Panc1 (cell line): ENCODE data around the gene TGM6.

Experiments used
- CTCF ChIP-seq: fragments of 450-650 bp; IDR thresholded peaks from 2 replicates; pipeline ENCODE4 v1.5.1; 2017; ENCODE audit warnings: mild to moderate bottlenecking
- POLR2AphosphoS5 ChIP-seq: IDR thresholded peaks from 2 replicates; pipeline ENCODE4 v1.6.1; 2012; ENCODE audit warnings: mild to moderate bottlenecking, low read depth, low read length, moderate library complexity
- SIN3A ChIP-seq: IDR thresholded peaks from 2 replicates; pipeline ENCODE4 v1.6.1; 2012; ENCODE audit warnings: low read depth, mild to moderate bottlenecking, low read length, moderate library complexity, borderline replicate concordance; ENCODE audit not compliant: insufficient read depth
- TCF7L2 ChIP-seq: IDR thresholded peaks from 2 replicates; pipeline ENCODE4 v1.6.1; 2011; ENCODE audit warnings: mild to moderate bottlenecking, low read depth, low read length, inconsistent platforms
- TF ChIP-seq, protein P1 (sequence below), 2 experiments: IDR thresholded peaks; 2 replicates each; pipeline ENCODE4 v1.6.1; 2011 to 2012; ENCODE audit warnings: low read depth in 2 of 2, control low read depth in 1 of 2, low read length in 1 of 2, mild to moderate bottlenecking in 1 of 2, moderate library complexity in 1 of 2; ENCODE audit not compliant: insufficient read depth in 1 of 2

GRCh38 chr20:2379511-2380229 lies 1.0 kb upstream of the TGM6 start:
- TF ChIP-seq CTCF = no peak
- TF ChIP-seq POLR2AphosphoS5 = no peak
- TF ChIP-seq, protein P1, sequence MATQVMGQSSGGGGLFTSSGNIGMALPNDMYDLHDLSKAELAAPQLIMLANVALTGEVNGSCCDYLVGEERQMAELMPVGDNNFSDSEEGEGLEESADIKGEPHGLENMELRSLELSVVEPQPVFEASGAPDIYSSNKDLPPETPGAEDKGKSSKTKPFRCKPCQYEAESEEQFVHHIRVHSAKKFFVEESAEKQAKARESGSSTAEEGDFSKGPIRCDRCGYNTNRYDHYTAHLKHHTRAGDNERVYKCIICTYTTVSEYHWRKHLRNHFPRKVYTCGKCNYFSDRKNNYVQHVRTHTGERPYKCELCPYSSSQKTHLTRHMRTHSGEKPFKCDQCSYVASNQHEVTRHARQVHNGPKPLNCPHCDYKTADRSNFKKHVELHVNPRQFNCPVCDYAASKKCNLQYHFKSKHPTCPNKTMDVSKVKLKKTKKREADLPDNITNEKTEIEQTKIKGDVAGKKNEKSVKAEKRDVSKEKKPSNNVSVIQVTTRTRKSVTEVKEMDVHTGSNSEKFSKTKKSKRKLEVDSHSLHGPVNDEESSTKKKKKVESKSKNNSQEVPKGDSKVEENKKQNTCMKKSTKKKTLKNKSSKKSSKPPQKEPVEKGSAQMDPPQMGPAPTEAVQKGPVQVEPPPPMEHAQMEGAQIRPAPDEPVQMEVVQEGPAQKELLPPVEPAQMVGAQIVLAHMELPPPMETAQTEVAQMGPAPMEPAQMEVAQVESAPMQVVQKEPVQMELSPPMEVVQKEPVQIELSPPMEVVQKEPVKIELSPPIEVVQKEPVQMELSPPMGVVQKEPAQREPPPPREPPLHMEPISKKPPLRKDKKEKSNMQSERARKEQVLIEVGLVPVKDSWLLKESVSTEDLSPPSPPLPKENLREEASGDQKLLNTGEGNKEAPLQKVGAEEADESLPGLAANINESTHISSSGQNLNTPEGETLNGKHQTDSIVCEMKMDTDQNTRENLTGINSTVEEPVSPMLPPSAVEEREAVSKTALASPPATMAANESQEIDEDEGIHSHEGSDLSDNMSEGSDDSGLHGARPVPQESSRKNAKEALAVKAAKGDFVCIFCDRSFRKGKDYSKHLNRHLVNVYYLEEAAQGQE (IDR thresholded peaks at IDR 0.05; ENCODE audit: insufficient read depth in 1 of 2, low read depth in 2 of 2, low read length in 1 of 2) = no peak
- TF ChIP-seq TCF7L2 = no peak
- no peak for TF ChIP-seq SIN3A
